Iris pigment epithelial cell (primary cell): Measurements from ENCODE around the gene RAB25.

Experiments used
- DNase-seq: peaks from one replicate; pipeline ENCODE4 v3.0.0-alpha.2; 2011; ENCODE audit warnings: low read depth

Gene RAB25

GRCh38 chr1:156079762-156080161 lies 18.8 kb downstream of the RAB25 start:
- DNase-seq, result no peak

DNA sequence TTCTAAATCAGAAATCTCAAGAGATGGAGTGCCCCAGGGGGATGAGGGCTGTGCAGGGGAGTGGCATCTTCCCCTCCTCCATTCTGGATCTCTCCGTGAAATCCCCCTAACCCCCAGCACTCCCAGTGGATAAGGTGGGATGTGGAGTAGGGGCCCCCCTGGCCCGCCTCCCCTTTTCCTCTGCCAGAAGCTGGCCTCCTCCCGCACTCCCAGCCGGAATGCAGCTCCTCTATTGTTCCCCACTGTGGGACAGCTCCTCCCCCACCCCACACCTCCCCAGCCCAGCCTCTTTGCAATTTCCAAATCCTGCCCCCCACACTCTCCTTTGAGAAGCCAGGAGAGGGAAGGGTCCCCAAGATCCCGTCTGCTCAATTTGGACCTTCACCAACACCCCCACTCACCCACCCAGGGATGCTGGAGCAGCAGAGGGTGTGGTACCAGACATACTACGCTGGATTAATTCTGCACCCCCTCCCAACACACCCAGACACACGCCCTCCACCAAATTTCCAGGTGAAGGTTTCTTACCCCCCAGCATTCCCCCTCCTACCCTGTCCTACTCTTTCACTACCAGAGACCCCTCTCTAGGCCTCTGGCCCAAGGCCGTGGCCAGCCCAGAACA lies 19.4 kb downstream of the RAB25 start:
- no peak for DNase-seq

- no peak for DNase-seq
Measured at GRCh38 chr1:156080863-156081179, 19.9 kb downstream of the RAB25 start.

DNA sequence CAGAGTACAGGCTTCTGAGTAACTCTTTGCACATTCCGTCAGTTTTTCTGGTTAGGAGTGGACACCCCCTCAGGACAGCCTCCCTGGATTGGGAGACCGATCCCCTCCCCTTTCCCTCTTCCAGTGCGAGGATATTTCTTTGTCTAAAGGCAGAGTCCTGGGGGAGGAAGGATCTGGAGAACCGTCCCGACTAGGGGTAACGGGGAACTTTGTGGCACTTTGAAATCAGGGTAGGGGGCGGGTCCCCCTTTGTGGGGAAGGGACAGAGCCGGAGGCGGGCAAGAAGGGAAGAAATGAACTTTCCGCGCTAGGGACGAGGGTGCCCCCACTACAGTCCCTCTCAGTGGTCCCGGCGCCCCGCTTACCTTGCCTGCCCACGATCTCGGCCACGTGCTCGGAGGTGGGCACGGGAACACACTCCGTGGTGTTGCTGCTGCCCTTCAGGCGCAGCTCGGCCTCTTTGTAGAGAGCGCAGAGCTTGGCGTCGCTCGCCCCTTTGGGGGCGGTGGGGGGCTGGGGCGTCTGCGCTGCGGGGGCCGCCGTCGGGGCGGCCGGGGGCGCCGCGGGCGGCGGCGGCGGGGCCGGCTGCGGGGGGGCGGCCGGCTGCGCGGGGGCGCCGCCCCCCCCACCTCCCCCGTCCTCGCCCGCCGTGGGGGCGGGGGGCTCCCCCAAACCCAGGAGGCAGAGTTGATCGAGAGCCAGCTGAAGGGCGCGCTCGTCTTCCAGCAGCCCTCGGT lies 20.4 kb downstream of the RAB25 start:
- no peak for DNase-seq

DNA sequence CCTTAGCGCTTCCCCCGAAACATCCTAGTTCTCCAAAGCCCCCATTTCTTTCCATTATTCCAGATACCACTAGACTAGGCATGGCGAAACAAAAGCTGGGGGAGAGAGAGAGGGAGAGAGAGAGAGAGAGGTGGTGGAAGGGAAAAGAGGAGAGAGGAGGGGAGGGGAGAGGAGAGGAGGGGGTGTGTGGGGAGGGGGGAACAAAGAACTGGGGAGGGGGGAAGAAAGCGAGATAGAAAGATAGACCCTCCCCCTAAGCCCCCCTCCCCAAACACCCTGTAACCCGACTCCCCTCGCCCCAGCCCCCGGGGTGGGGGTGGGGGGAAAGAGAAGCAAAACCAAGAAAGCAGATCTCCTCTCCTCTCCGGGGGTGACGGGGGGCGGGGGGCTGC lies 21.0 kb downstream of the RAB25 start:
- no peak for DNase-seq

DNA sequence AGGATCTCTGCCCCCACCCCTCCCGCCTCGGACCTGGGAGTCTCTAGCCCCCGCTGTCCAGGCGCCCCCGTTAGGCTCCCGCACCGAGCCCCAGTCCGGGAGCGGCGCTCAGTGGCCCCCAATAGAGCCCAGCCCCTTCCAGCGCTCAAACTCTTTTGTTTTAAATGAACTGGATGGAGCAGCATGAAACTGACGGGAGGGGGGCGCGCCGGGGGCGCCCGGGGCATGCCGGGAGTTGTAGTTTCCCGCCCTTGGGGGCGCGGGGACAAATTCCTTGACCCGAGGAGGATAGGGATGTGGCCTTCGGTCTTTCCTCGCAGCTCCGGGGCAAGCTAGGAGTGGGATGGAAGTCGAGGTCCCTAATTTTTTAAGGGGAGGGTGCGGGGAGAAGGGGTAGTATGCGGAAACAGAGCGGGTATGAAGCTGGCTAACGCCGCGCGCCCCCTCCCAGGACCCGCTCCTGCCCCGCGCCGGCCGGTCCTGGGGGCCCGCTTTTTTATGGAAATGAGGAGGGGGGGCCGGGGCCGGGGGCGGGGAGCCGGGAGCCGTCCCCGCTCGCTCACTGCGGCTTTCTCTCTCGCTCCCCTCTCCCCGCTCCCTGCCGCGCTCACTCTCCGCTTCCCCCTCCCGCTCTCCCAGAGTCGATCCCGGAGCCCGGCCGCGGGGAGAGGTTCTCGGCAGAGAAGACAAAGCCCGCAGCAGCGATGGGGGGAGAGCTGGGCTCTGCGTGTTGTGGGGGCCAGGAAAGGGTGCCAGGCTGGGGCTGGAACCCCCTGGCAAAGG lies 21.5 kb downstream of the RAB25 start, which contains the start of gene MEX3A:
MEX3A (minus strand) TSS at position 157 of the 783 bp plus-strand sequence. CDS start 467 bp downstream, outside the sequence.
- DNase-seq, result peak; percentile 67

DNA sequence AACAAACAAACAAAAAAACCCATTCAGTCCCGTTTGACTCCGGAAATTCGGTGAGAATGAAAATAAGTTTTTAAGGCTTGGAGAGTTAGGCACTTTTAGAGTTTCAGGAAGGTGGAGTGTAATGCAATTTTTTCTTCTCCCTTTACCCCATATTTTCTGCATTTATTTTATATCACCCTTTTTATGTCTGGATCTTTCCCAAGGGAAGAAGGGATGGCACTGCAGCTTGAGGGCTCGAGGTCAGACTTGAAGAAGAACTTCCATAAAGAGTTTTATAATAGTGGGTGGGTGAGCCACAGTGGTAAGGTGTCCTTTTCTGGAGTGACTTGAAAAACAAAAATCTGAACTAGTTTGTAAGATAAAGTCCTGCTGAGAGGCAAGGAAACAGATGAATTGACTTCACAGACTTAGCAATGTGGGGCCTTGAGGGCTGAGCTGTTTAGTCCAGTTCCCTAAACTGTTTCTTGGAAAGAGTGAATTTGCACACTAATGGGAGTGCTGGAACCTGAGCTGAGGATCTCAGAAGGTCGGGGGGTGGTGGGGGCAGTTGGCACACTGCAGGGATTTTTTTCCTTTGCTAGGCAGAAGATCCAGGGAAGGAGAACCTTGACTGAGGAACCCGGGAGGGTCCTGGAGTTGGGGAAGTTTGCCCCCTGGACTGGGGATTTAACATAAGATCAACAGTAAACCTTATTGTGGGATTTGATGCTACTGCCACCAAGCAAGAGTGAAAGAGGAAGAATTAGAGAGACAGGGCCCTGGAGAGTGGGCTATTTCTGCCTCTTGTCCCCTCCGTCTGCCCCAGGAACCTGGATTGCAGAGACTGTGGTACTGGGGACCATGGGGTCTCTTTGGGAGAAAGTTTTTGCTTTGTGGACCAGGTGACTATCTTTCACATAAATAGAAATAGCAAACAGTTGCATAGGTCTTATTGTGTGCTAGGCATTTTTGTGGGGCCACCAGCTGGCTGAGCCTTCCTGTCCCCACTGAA lies 23.1 kb downstream of the RAB25 start:
- DNase-seq, result no peak

GRCh38 chr1:156086256-156086662 lies 25.3 kb downstream of the RAB25 start:
- DNase-seq, result peak; percentile 71

DNA sequence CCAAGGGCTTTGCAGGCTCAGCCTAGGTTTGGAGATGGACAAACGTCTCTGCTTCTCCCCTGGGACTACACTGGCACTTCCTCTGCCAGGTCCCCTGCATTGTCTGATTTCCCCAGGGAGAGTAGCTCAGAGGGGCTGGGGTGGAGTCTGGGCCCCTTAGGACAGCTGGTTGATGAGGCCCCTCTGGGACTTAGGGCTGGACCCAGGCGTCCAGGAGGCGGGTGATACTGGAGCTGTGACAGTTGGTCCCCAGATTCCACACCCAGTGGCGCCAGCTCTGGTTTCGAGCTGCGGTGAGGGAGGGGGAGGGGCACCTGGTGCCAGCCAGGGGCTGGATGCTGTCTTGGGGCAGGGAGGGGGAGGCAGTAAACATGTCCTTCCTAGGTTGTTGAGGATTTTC lies 28.7 kb downstream of the RAB25 start:
- DNase-seq, result no peak

DNA sequence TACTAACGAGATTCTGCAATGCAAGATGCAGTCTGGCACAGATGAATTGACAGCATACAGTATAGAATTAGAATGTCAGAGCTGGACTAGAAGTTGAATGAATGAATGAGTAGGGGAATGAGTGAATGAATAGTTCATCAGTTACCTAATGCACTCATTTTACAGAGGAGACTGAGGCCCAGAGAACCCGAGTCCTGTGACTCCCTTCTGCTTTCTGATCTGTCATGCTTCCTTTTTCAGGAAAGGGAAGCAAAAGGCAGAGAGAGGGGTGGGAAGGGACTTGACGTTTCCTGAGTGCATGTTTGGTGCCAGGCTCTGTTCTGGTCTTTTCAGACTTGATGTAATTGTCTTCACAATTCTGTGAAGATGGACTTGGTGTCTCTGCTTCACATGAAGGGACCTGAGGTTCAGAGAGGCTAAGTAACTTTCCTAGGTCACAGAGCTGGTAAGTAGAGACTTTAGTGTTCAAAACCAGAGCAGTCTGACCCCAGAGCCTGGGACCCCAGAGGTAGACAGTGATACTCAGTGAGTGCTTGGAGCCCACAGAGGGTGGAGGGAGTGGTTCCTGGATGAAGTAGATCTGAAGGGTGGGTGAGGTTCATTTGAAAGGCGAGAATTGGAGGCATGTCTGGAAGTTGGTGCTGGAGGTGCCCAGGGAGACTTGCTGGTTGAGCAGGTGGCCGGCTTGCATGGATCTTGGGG lies 29.3 kb downstream of the RAB25 start:
- DNase-seq, result no peak

GRCh38 chr1:156090840-156091188 lies 29.9 kb downstream of the RAB25 start:
- peak; percentile 70 for DNase-seq

DNA sequence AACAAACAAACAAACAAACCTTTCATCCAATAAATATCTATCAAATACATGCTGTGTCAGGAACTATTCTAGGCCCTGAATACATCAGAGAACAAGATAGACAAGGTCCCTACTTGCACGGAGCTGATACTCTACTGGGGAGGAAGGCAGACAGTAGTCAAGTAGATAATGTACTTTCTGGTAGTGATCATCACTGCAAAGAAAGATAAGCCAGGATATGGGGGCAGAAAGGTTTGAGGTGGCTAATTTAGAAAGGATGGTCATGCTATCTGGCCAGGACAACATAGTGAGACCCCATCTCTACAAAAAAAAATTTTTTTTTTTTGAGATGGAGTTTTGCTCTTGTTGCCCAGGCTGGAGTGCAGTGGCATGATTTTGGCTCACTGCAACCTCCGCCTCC lies 30.6 kb downstream of the RAB25 start:
- no peak for DNase-seq

DNA sequence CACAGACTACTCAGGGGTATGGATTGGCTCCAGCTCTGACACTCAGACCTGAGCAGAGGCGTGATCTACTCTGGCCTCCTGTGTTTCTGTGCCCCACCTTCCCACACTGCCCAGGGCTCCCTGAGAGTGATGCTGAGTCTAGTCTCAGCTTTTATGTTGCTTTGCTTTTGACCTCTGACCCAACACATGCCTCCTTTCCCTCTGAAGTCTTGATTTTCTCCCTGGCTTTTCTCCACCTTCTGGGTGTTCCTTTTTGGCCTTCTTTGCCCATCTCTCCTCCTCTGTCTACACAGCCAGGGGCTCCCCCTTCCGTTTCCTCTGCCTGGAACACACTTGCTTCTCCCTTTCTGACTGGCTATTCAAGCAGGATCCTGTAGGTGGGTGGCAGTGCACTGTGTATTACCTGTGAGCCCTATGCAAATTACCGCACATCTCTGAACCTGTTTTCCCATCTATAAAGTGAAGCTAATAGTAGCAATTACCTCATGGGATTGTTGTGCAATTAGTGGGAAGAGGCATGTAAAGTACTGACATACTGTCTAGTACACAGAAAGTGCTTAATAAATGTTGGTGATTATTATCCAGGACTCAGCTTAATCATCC lies 35.0 kb downstream of the RAB25 start:
- no peak for DNase-seq

GRCh38 chr1:156096640-156097391 lies 35.9 kb downstream of the RAB25 start:
- peak; percentile 77 for DNase-seq

DNA sequence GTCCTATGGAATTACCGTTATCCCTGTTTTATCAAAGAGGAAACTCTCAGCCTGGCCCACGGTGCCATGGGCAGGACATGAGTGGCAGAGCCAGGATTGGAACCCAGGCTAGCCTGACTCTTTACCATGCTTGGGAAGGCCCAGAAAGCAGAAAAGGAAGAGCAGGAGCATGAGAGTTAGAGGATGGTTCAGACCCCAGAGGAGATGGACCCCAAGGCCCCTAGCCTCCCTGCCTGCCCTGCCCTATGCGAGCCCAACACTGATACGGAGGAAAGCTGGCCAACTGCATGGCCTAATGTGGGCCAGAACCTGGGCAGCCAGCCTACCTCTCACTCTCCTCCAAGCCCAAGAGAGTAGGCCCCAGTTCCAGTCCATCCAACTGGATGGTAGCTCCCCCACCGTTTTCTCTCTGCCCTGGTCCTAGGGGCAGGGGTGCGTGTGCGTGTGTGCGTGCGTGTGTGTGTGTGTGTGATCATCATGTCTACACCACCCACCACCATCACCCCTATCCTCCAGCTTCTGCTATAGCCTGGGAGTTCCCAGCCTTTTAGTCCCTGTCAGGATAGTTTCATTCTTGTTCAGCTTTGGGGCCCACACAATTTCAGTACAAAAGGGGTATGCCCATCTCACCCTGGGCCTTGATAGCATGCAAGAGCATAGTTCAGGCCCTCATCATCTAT lies 36.7 kb downstream of the RAB25 start:
- no peak for DNase-seq

- DNase-seq, result no peak
Measured at GRCh38 chr1:156098784-156099183, 37.8 kb downstream of the RAB25 start.

DNA sequence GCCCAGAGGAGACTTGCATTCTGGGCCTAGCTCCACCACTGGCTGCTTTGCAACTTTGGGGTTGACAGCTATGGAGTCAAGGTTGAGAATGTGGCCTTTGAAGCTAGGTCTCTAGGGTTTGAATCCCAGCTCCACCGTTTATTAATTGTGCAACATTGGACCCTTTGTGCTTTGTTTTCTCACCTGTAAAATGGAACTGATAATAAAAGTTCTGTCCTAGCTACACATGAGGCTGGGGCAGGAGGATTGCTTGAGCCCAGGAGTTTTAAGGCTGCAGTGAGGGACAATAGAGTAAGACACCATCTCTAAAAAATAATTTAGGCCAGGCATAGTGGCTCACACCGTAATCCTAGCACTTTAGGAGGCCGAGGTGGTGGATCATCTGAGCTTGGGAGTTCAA lies 38.3 kb downstream of the RAB25 start:
- no peak for DNase-seq

GRCh38 chr1:156100205-156100995 lies 39.4 kb downstream of the RAB25 start:
- DNase-seq, result no peak

DNA sequence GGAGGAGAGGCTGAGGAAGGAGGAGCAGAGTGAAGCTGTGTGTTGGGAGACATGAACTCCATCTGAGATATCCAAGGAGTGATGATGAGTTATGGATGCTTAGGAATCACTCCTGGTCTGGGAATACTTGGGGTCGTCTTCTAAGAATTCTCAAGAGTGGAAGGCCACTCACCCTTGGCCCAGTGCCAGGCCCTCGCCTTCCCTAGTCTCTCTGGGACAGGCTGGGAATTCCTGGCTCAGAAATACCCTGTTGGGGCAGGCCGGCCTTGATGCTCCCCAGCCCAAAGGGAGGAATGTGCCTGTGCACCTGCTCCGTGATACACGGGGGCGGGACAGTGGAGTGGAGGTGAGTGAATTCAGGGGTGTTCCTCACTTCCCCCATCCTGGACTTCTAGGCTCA lies 40.9 kb downstream of the RAB25 start:
- no peak for DNase-seq
